GM18861 (cell line): ENCODE data around the gene FAT2.
"Not testable (repeated sequence)": the region's sequence is repeated elsewhere in the genome, so short reads cannot be mapped to it uniquely, and the experiment has no call there.

Experiments used
- ATAC-seq: cut with Tn5 transposase; IDR thresholded peaks from one replicate; pipeline ENCODE4 v1.9.1; 2021; ENCODE audit not compliant: unreplicated experiment

Gene FAT2

DNA sequence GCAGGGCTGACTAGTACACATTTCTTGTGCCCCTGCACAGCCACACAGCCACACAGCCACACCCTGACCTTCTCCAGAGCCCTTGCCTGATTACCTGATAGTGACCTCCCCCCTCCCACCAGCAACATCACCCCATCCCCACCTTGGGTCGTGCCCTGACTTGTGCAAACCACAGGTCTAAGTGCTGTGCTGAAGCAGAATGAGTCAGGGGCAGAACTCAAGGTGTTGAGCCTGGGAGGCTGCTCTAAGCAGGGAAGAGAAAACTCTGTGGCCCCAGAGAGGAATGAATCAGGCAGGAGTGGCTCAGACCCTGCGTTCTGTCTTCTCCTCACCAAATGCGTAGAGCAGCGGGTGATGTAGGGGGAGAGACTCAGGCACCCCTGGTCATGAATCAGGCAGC, 24.3 kb upstream of the FAT2 start:
- ATAC-seq = peak; percentile 44

DNA sequence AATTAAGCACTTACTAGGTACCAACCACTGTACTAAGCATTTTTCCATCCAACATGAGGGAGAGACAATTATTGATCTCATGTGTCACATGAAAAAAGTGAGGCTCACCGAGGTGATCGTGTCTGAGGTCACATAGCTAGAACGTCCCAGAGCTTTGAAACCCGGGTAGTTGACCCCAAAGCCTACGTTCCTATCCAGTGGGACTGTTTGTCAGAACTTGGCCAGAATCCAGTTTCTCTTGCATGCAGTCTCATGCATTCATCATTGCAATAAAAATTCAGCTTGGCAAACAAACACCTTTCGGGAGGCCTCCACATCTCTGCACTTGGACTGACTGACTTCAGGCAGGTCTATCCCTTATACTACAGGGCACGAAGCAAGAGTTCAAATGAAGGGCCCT, 23.4 kb upstream of the FAT2 start:
- no peak for ATAC-seq

- peak; percentile 82 for ATAC-seq
Measured at GRCh38 chr5:151612689-151613427, 21.7 kb upstream of the FAT2 start.

GRCh38 chr5:151611127-151611775, 20.1 kb upstream of the FAT2 start:
- ATAC-seq = no peak

- ATAC-seq = no peak
Measured at GRCh38 chr5:151608522-151608921, 17.4 kb upstream of the FAT2 start.

DNA sequence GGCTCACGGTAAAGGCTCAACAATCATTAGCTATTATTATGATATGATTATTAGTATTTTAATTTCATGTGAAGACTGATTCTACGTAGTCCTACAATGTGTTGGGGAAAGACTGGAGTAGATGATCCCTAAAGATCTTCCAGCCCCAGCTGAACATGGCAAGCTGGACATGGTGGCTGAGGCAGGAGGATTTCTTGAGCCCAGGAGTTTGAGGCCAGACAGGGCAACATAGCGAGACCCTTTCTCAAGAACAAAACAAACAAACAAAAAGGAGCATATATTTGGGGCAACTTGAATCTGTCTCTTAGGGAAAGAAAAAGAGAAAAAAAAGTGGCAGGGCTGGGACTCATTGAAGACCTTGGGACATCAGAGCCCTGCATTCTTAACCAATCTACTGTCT, 16.2 kb upstream of the FAT2 start:
- ATAC-seq = no peak

DNA sequence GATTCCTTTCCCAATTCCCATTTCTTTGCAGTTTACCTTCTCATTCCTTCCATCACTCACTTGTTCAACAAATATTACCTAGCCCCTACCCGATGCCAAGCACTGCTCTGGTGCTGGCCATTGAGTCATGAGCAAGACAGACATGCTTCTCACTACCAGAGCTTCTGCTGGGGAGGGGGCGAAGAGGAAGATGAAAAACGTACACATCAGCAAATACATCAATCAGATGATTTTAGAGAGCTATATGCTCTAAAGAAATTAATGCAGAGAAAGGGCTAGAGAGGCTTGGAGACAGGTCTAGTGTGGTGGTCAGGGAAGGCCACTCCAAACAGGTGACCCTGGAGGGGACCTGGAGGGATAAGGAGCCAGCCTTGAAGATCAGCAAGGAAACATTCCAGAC, 14.4 kb upstream of the FAT2 start:
- ATAC-seq = no peak

GRCh38 chr5:151602806-151603205, 11.7 kb upstream of the FAT2 start:
- no peak for ATAC-seq

GRCh38 chr5:151601391-151601790, 10.3 kb upstream of the FAT2 start:
- no peak for ATAC-seq

DNA sequence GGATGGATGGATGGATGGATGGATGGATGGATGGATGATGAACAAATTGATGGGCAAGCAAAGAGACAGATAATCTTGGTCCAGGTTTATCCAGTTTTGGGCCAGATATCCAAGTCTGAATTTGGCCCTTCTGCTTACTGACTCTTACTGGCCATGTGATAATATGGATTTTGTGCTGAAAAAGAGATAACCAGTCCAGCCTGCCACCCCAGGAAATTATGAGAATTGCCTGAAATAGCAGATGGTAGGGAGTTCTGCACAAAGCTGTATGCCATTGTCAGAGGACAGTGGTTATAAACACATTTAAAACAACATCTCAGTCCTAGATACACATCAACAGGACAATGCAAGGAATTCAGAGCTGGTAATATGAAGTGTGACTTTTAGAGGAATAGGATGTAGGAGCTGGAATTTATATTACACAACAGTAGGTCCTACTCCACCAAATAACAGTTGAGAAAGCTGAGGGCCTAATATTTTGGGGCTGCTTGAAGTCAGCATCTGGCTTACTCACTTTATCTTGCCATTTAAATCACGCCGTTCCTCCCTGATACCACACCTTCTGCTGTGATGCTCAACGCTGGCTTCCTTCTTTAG, 9.0 kb upstream of the FAT2 start:
- ATAC-seq = no peak

DNA sequence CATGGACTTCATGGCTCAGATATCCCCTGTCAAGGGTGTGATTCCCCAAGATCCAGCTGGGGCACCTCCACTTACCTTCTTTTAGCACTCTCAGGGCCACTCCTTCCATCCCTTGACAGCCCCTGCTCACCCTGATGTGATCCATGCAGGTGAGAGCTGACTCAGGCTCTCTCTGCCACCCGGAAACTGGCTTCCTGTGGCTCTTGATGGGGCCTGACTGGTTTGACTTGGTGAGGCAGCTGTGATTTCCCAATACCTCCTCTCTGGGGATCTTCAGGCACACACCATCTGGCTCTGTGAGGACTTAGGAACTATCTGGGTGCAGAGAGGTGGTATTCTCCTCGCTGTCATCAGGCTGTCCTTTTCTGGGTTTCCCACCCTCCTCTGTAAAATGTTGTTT, 7.9 kb upstream of the FAT2 start:
- no peak for ATAC-seq

DNA sequence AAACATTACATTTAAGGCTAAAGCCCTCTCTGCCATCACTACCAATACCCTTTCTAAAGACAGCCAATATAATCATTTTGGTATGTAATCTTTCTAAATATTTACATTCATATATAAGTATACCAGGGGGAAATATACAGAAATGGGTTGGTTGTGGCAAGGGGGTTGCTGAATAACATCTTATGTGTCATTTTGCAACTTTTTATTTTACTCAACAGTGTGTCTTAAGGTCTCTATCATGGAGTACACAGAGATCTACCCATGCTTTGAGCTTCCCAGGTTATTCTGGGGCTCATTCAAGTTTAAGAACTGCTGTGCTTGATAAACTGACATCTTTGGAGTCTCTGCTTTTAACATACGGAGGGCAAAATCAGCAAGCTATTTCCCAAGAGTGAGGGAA, 7.4 kb upstream of the FAT2 start:
- no peak for ATAC-seq

DNA sequence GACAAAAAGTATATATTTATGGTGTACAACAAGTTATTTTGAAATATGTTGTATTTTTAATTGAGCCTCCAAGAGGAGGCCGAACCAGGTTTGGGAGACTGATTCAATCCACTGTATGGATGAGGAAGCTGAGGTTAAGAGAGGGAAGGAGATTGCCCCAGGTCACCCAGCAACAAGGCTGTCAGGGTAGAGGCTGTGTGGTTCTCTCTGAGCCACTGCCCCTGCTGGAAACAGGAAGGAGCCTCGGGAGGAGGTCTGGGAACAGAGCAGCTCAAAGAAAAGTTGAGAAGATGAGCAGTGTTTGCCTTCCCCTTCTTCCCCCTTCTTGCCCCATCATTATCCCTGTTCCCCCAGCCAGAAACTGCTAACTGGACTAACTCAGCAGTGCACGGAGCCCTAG, 6.6 kb upstream of the FAT2 start:
- no peak for ATAC-seq

- ATAC-seq = no peak
Measured at GRCh38 chr5:151596828-151597539, 5.9 kb upstream of the FAT2 start.

DNA sequence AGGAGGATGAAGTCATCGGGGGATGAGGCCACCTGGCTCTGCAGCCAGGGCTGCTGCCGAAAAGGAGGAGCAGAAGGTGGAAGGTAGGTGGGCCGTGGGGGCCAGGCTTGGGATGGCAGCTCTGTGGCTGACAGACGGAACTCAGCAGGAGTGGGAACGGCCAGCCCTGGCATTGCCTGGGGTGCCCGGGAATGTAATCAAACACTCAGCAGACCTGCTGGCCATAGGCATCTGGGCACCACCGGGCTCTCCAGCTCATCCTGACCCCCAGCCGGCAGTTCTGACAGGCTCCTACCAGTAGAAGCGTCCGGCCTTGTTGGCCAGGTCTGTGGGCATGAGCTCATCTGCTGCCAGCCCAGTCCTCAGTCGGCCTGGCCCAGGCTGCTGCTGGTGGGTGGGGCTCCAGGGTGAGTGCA, 4.3 kb upstream of the FAT2 start:
- ATAC-seq = no peak

DNA sequence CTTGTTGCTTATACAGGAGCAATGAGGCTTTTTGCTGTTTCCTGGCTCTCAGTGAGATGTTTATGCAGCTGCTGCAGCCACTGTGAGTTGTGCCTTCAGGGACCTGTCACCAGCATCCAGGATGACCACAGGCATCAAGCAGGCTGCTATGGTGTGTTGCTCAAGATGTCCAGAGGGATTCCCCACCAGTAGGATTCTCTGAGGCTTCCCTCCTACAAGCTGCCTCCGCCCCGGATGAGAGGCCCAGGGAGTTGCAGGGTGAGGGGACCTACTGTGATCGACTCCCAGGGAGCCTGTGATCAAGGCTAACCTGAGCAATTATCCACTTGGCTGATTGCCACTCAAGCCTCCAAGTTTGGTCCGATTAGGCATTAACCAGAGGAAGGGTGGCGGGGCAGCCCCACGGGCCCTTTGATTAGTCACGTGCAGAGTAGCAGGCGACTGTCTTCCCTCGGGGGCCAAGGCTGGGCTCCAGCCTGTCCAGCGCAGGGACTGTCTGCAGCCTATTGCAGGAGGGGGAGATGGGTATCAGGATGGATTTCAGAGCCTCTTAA, 1.8 kb upstream of the FAT2 start:
- ATAC-seq = peak; percentile 68

GRCh38 chr5:151589878-151590570, 1.1 kb downstream of the FAT2 start:
- ATAC-seq = no peak

- ATAC-seq = no peak
Measured at GRCh38 chr5:151587796-151588555, 3.2 kb downstream of the FAT2 start.

- ATAC-seq = no peak
Measured at GRCh38 chr5:151585970-151586369, 5.2 kb downstream of the FAT2 start.

- ATAC-seq = not testable (repeated sequence)
Measured at GRCh38 chr5:151585344-151585743, 5.8 kb downstream of the FAT2 start.
